HepG2 (cell line): Measurements from ENCODE around the gene NOXO1.

Source experiments
- EP300 ChIP-seq, 3 experiments: sonication (generic) in 1 of 3; formaldehyde crosslinking in 1 of 3; IDR thresholded peaks; 2 replicates each; pipeline versions ENCODE4 v1.5.1 to v1.6.1; 2011 to 2020; ENCODE audit warnings: low read depth in 2 of 3, low read length in 2 of 3, borderline replicate concordance in 1 of 3, improper control_type of control experiment in 1 of 3, mild to moderate bottlenecking in 1 of 3, missing genetic modification reagents in 1 of 3, moderate library complexity in 1 of 3
- KDM6A ChIP-seq: IDR thresholded peaks from 2 replicates; pipeline ENCODE4 v1.6.1; 2016; ENCODE audit warnings: low read depth
- NPAS2 ChIP-seq: sonication (generic); formaldehyde crosslinking; IDR thresholded peaks from 2 replicates; pipeline ENCODE4 v1.8.0; 2022; ENCODE audit warnings: mild to moderate bottlenecking, missing genetic modification reagents, borderline replicate concordance
- RAD51 ChIP-seq: fragments of 450-650 bp; IDR thresholded peaks from 2 replicates; pipeline ENCODE4 v1.6.1; 2016; ENCODE audit warnings: borderline replicate concordance
- ZBTB10 ChIP-seq: sonication (generic); formaldehyde crosslinking; IDR thresholded peaks from 2 replicates; pipeline ENCODE4 v1.4.0; 2020; ENCODE audit warnings: missing genetic modification reagents, borderline replicate concordance
- ZFP37 ChIP-seq: sonication (generic); formaldehyde crosslinking; IDR thresholded peaks from 2 replicates; pipeline ENCODE4 v1.4.0; 2020; ENCODE audit warnings: missing genetic modification reagents, borderline replicate concordance
- ZNF709 ChIP-seq: sonication (generic); formaldehyde crosslinking; IDR thresholded peaks from 2 replicates; pipeline ENCODE4 v1.5.0; 2020; ENCODE audit warnings: mild to moderate bottlenecking, missing genetic modification reagents
- TF ChIP-seq, protein P1 (sequence below): sonication (generic); formaldehyde crosslinking; IDR thresholded peaks from 2 replicates; pipeline ENCODE4 v1.4.0; 2020; ENCODE audit warnings: missing genetic modification reagents, borderline replicate concordance

GRCh38 chr16:1950559-1950958, 30.7 kb downstream of the NOXO1 start:
- TF ChIP-seq ZBTB10 (CRISPR knock-in tag) (no peak), KDM6A (CRISPR knock-in tag) (no peak), NPAS2 (CRISPR knock-in tag) (no peak), EP300 (IDR thresholded peaks at IDR 0.05; ENCODE audit: low read depth in 2 of 2, low read length in 2 of 2) (no peak), EP300 (CRISPR knock-in tag; IDR thresholded peaks at IDR 0.05; ENCODE audit: borderline replicate concordance) (no peak), ZFP37 (no peak), ZNF709 (no peak), RAD51 (no peak)
- TF ChIP-seq, protein P1, sequence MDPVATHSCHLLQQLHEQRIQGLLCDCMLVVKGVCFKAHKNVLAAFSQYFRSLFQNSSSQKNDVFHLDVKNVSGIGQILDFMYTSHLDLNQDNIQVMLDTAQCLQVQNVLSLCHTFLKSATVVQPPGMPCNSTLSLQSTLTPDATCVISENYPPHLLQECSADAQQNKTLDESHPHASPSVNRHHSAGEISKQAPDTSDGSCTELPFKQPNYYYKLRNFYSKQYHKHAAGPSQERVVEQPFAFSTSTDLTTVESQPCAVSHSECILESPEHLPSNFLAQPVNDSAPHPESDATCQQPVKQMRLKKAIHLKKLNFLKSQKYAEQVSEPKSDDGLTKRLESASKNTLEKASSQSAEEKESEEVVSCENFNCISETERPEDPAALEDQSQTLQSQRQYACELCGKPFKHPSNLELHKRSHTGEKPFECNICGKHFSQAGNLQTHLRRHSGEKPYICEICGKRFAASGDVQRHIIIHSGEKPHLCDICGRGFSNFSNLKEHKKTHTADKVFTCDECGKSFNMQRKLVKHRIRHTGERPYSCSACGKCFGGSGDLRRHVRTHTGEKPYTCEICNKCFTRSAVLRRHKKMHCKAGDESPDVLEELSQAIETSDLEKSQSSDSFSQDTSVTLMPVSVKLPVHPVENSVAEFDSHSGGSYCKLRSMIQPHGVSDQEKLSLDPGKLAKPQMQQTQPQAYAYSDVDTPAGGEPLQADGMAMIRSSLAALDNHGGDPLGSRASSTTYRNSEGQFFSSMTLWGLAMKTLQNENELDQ (CRISPR knock-in tag) = no peak
